HG02852 (cell line): ENCODE measurements around the gene MEA1.
A peak's percentile ranks its signal among the peaks of the same experiment; 100 is the strongest.
"Not testable (repeated sequence)": the region's sequence is repeated elsewhere in the genome, so short reads cannot be mapped to it uniquely, and the experiment has no call there.

Experiments used
- ATAC-seq: cut with Tn5 transposase; IDR thresholded peaks from one replicate; pipeline ENCODE4 v1.9.1; 2021; ENCODE audit warnings: mild to moderate bottlenecking, moderate library complexity; ENCODE audit not compliant: unreplicated experiment

MEA1 gene

DNA sequence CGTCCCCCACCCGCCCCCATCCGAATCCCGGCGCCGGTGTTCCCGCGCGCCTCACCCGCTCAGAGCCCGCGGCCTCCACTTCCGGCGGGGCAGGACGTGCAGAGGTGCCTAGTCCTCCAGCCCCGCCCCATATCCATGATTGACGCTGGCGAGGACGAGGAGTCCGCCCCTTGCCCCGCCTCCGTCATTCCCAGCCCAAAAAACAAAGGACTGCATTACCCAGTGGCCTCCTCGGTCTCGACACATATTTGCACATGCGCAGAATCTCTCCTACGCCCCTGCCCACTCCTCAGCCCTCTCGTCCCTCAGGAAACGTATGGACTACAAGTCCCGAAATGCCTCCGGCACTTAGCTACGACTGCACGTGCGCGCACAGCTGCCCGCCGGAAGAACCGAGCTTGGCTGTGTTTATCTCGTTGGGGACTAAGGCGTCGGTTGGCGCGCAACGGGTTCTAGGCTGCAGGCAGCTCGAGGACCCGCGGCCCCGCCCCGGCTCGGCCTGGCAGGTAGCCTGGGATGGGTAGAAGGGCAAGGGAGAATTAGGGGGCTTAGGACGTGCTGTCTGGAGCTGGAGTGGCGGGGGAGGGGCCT, at the start of gene MEA1, which contains the start of gene KLHDC3:
MEA1 (minus strand) TSS at position 104 of the 591 bp plus-strand sequence. CDS start 133 bp downstream, outside the sequence.
KLHDC3 (plus strand) TSS at position 407 of the 591 bp plus-strand sequence. CDS start 2,944 bp downstream, outside the sequence.
- peak; percentile 94 for ATAC-seq

GRCh38 chr6:43062818-43063217, 49.1 kb upstream of the MEA1 start:
- ATAC-seq, result no peak

DNA sequence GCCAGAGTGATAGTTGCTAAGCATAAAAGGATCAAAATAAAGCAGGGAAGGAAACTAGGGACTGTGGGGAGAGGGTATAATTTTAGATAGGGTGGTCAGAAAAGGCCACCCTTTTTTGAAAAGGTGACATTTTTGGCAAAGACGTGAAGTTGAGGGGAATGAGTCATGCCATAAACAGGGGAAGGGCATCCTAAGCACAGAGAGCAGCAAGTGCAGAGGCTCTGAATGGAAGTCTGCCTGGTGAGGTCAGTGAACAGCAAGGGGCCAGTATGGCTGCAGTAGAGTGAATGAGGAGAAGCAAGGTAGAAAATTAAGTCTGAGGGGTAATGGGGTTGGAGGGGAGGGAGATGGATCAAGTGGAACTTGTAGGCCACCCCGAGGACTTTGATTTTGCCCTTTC, 48.1 kb upstream of the MEA1 start:
- ATAC-seq, result no peak

- no peak for ATAC-seq
These were observed 47.2 kb upstream of the MEA1 start for GRCh38 chr6:43060755-43061633.

DNA sequence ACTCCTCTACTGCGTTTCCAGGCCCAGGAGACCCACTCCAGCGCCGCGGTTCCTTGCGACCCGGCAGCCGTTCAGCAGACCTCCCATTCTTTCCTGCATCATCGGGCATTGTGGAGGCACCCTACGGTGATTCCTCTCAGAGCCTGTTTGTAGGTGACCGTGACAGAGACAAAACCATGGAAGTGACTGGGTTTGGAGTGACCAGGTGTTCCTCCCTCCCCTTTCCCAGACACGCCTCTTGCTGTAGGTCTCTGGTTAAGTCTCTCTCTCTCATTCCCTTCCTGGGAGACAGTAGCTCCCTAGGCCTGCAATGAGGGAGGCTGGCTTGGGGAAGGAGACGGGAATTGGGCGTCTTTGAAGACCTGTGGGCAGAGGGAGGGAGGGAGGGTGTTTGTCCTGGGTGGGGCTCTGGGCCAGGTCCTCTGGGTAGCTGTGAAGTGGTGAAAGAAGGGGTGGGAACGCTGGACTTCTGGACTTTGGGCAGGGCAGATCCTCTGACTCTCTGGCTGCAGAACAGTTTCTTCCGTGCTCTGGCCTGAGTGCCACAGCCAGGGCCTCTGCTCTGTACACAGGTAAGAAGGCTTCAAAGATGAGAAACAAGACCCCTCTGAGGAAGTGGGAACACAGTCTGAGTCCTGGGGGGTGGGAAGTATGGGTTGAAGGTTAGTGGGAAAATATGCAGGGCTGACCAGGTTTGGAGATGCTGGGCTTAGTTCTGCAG, 46.4 kb upstream of the MEA1 start:
- no peak for ATAC-seq

DNA sequence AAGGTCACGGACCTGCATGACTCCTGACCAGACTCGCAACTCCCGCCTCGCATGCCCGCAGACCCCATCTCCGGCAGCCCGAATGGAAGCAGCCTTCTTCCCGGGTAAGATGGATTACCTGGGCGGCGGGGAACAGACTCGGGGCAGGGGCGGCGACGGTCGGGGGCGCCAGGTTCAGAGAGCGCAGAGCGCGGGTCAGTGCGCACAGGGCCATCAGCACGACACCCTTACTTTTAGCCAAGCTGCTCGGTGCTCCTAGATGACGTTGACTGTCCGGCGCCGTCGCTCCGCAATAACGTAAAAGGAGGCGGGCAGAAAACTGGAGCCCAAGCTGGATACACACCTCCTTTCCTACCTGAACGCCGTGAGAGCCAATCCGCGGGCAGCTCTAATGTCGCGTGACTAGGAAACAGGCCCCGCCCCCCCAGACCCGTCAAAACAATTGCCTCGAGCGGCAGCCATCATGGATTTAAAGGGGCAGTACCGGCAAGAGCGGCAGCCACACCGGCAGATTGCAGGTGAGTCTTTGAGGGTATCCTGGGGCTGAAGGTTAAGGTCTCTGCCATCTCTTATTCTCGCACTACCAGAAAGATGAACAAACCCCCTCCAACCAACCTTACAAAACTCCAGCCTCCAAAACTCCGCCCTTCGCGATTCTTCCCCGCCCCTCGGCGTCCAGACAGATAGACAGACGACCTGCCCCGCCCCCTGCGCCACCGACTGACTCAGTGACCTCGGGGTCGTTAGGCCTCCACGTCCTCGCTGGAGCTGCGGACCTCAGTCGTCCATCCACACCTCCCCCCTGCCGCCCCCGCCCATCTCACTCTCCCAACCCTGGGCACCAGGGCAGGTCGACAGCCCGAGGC, 45.7 kb upstream of the MEA1 start, which contains the start of the genes KLC4 and MRPL2:
KLC4 (plus strand) TSS at position 464 of the 866 bp plus-strand sequence. CDS start 1,705 bp downstream, outside the sequence.
MRPL2 (minus strand) TSS at position 267 of the 866 bp plus-strand sequence; CDS start at position 214, 53 bp downstream.
- ATAC-seq, result peak; percentile 88

DNA sequence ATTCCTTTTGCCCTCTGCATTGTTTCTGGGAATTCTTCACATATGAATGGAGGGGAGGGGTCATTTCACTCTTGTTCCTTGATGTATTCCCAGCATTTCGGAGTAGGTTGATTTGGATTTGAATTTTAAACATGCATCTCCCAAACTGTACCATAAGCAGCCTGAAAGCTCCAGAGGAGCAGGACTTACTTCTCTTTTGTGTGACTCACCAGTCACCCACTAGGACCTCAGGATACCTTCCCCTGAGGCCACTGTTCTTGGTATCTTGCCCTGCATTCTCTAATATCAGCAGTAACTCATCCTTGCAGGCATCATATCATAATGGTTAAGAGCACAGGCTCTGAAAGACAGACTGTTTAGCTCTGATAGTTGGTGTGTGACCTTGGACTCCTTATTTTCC, 44.8 kb upstream of the MEA1 start:
- no peak for ATAC-seq

GRCh38 chr6:43055966-43056365, 42.2 kb upstream of the MEA1 start:
- no peak for ATAC-seq

- no peak for ATAC-seq
These were observed 40.6 kb upstream of the MEA1 start for GRCh38 chr6:43054206-43054943.

DNA sequence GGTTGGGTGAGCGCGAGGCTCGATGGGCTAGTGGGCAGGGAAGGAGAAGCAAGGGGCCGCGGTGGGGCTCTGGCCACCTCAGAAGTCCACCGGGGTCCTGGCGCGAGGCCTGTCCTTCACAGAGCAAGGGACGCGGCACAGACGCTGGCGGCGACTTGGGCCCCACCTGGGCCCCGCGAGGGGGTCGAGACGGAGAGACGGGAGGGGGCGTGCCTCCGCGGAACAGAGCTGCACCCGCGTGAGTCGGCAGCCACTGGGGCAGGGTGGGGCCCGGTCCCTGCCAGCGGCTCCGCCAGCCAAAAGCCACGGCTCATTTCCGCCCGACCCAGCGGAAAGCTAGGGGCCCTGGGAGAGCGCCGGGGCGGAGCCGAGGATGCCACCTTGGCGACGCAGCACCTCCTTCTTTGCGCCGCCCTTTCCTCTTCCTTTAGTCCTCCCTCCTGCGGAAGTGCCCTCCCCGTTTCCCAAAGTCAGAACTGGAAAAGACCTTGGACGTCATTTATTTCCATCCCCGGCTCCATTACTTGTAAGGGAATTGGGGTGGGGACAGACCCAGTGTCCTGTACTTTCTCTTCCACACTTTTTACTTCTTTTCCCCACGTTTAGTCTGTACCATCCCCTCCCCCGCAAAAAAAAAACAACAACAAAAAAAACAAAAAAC, 39.9 kb upstream of the MEA1 start, which contains the start of gene CUL7:
CUL7 (minus strand) TSS at position 307 of the 661 bp plus-strand sequence. CDS start 1,063 bp downstream, outside the sequence.
- ATAC-seq, result peak; percentile 76

GRCh38 chr6:43052842-43053544, 39.2 kb upstream of the MEA1 start:
- peak; percentile 20 for ATAC-seq

DNA sequence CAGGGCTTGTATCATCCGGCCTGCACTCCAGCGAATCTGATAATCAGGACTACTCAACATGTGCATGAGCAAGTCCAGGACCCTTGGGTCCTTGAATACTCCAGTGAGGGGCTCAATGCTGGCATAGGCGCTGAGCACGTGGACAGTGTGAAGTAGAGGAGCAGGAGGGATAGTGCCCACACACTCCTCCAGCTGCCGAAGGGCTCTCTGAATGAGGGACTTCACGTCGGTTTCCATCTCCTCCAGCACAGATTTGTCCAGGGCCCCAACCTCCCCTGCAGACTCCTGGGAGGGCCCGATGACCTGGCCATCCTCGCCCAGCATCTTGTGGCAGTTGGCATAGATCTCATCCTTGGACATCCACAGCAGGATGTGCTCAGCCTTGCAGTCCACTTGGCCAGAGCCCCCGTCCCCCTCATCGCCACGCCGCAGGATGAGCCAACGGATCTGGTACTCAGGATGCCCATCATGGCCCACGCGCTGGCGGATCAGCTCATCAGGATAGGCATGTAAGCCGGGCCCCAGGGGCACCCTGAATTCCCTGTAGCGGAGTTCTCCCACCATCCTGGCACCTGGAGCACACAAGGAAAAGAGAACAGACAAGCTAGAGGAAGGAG, 38.6 kb upstream of the MEA1 start:
- ATAC-seq, result no peak

GRCh38 chr6:43050981-43051380, 37.2 kb upstream of the MEA1 start:
- ATAC-seq, result no peak

DNA sequence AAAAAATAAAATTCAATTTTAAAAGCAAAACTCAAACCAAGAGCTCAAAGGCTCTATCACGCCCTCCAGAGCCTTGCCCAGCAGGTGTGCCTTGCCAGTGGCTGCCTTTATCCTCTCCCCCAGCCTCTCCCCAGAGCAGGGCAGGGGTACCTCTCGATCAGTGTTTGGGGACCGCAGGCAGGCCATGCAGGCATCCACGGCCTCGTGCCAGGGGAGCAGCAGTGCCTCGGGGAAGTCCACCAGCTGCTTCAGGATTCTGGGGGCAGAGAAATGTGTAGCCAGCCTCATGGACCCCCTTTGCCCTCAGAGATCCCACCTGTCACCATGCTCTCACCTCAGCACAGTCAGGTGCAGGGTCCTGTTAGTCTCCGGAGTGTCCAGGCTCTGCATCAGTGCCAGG, 34.3 kb upstream of the MEA1 start:
- no peak for ATAC-seq

DNA sequence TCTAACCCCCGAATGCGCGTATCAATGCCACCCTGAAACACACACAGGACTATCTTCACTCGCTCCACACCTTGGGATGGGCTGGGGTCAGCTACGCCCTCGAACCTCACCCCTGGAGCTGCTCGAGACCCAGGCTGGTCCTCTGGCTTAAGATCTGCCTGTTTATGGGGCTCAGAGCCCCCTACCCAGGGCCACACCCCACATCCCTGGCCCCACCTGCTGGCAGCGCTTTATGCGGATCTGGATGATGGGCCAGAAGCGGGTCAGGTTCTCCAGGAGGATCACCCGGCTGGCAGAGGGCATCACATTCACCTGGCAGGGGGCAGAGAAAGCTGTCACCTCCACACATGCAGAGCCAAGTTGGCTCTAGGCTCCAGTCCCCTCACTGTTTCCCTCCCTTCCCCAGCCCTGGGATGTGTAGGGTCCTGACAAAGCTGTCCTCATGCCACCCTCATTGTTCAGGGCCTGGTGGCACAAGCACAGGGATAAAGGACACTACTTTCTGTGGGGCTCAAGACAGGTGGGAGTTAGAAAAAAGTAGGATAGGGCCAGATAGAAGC, 31.7 kb upstream of the MEA1 start:
- no peak for ATAC-seq

- ATAC-seq, result no peak
These were observed 29.6 kb upstream of the MEA1 start for GRCh38 chr6:43043310-43043709.

DNA sequence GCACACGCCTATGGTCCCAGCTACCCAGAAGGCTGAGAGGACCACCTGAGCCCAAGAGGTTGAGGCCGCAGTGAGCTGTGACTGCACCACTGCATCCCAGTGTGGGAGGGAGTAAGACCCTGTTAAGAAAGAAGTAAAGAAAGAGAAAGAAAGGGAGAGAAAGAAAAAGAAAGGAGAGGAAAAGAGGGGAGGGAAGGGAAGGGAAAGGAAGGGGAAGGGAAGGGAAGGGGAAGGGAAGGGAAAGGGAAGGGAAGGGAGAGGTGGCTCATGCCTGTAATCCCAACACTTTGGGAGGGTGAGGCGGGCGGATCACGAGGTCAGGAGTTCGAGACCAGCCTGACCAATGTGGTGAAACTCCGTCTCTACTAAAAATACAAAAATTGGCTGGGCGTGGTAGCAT, 27.7 kb upstream of the MEA1 start:
- not testable (repeated sequence) for ATAC-seq
